K562 (cell line): ENCODE results near the gene OR5D18. TPM values are rescaled to one million over a fixed set of nuclear protein-coding genes. Genes with fewer than 3 reads are reported as not detected.

Experiments
- ATAC-seq: fragments of 200-7000 bp; cut with Tn5 transposase; 3 replicates; pipeline ENCODE4 v1.9.1; 2020; ENCODE audit warnings: moderate library complexity
- BruUV-seq: library from RNA; stranded (reverse); fragments of 400-500 nt; replicated peaks from 2 replicates; lab custom pipeline; 2021; lab: Mats Ljungman, UMichigan
- CTCF ChIA-PET: fragments of 300-600 bp; formaldehyde crosslinking; extraction: SDS; loops from one replicate; lab custom pipeline; 2021; ENCODE audit warnings: low intra/inter-chr PET ratio; lab: Yijun Ruan, JAX
- POLR2A ChIA-PET: fragments of 300-600, 350-650 bp; sonication (Branson Sonifier 250); formaldehyde crosslinking; extraction: SDS; loops from one replicate; lab custom pipeline; 2021; ENCODE audit warnings: antibody characterized with exemption, inconsistent platforms; lab: Yijun Ruan, JAX
- DNase-seq, 4 experiments: peaks; one replicate each; pipeline versions ENCODE4 v3.0.0 to v3.0.0-alpha.2; 2011 to 2018; ENCODE audit warnings: low spot score in 3 of 4, mixed read lengths in 3 of 4; ENCODE audit errors: extremely low read depth in 1 of 4
- FAIRE-seq: peaks from 2 replicates; lab custom pipeline; 2011; peaks lifted over from hg19 to GRCh38; lab: Jason Lieb, UNC
- H2AFZ ChIP-seq: 2 replicates; pipeline ENCODE4 v1.6.0; 2011; ENCODE audit warnings: low read depth, low read length, control low read depth, inconsistent platforms
- H3K27ac ChIP-seq: fragments of 200-600 bp; 3 replicates; pipeline ENCODE4 v1.8.0; 2011; ENCODE audit warnings: low read depth, mild to moderate bottlenecking, control low read depth, inconsistent platforms, low read length, moderate library complexity, mixed read lengths; ENCODE audit errors: extremely low read depth
- H3K27me3 ChIP-seq, 2 experiments: fragments of 300-600 bp in 1 of 2; 2 replicates in 1 of 2; 3 replicates in 1 of 2; pipeline versions ENCODE4 v1.6.0 to v1.8.0; 2011; ENCODE audit warnings: inconsistent platforms in 2 of 2, low read length in 2 of 2, mild to moderate bottlenecking in 1 of 2, mixed read lengths in 1 of 2, moderate library complexity in 1 of 2; ENCODE audit not compliant: control insufficient read depth in 2 of 2, insufficient read depth in 2 of 2
- H3K36me3 ChIP-seq: fragments of 300-600 bp; 3 replicates; pipeline ENCODE4 v1.8.0; 2011; ENCODE audit warnings: mild to moderate bottlenecking, low read length, inconsistent platforms; ENCODE audit not compliant: control insufficient read depth, insufficient read depth
- H3K4me1 ChIP-seq, 2 experiments: fragments of 200-600 bp in 1 of 2; replicated peaks in 1 of 2; 2 replicates in 1 of 2; 3 replicates in 1 of 2; pipeline versions ENCODE4 v1.5.1 to v1.8.0; 2011; ENCODE audit warnings: inconsistent platforms in 2 of 2, low read length in 2 of 2, mild to moderate bottlenecking in 1 of 2, mixed read lengths in 1 of 2, moderate library complexity in 1 of 2; ENCODE audit not compliant: control insufficient read depth in 2 of 2, insufficient read depth in 2 of 2
- H3K4me2 ChIP-seq: 2 replicates; pipeline ENCODE4 v1.6.1; 2011; ENCODE audit warnings: low read length, control low read depth, inconsistent platforms, mixed read lengths; ENCODE audit not compliant: insufficient read depth
- H3K4me3 ChIP-seq: fragments of 200-600 bp; sonication (generic), shearing (Covaris generic); 2 replicates; pipeline ENCODE4 v1.5.1; 2016; ENCODE audit warnings: control low read depth, inconsistent platforms
- H3K79me2 ChIP-seq: fragments of 200-600 bp; 3 replicates; pipeline ENCODE4 v1.8.0; 2011; ENCODE audit warnings: low read length, inconsistent platforms; ENCODE audit not compliant: control insufficient read depth, insufficient read depth
- H3K9ac ChIP-seq, 2 experiments: 2 replicates each; pipeline versions ENCODE4 v1.6.0 to v1.6.1; 2011; ENCODE audit warnings: low read depth in 2 of 2, low read length in 2 of 2, control low read depth in 1 of 2, inconsistent platforms in 1 of 2, mild to moderate bottlenecking in 1 of 2, mixed read lengths in 1 of 2; ENCODE audit not compliant: insufficient read depth in 1 of 2
- H3K9me1 ChIP-seq: one replicate; pipeline ENCODE4 v1.6.0; 2011; ENCODE audit warnings: inconsistent platforms, mild to moderate bottlenecking, low read length, moderate library complexity; ENCODE audit not compliant: control insufficient read depth, insufficient read depth
- H3K9me3 ChIP-seq: replicated peaks from 2 replicates; pipeline ENCODE4 v1.5.1; 2011; ENCODE audit warnings: low read depth, low read length, inconsistent platforms; ENCODE audit not compliant: control insufficient read depth, insufficient read depth
- H4K20me1 ChIP-seq: replicated peaks from 2 replicates; pipeline ENCODE4 v1.6.1; 2011; ENCODE audit warnings: low read length, inconsistent platforms, mixed read lengths; ENCODE audit not compliant: control insufficient read depth, insufficient read depth
- CCAR2 ChIP-seq: fragments of 200-400 bp; formaldehyde crosslinking; IDR thresholded peaks from 2 replicates; pipeline ENCODE4 v1.6.1; 2017; ENCODE audit warnings: mild to moderate bottlenecking, low read depth, low read length
- ZNF134 ChIP-seq: fragments of 250-450 bp; sonication (Bioruptor Pico); conservative IDR thresholded peaks from 2 replicates; pipeline ENCODE4 v1.4.0; 2020
- in situ Hi-C: fragments of 300-500 bp; cut with MboI; formaldehyde crosslinking; loops from 4 replicates; pipeline ENCODE4 v1.15.0; 2018; ENCODE audit warnings: inconsistent platforms, mixed read lengths
- intact Hi-C: fragments of 100-400 bp; cut with micrococcal nuclease; formaldehyde crosslinking; loops from 2 replicates; pipeline ENCODE4 v1.14.2; 2022
- polyA plus RNA-seq, 8 experiments: library from polyadenylated mRNA; depleted of rRNA in 4 of 8; stranded (reverse) in 5 of 8; unstranded in 3 of 8; fragments of >200 nt; fragmentation: Nextera tagmentation in 2 of 8; fragmentation: Illumina TruSeq in 1 of 8; extraction: Ambion mirVana in 2 of 8; extraction: Trizol in 1 of 8; gene quantifications; 2 replicates each; pipeline versions ENCODE4 v1.2.1 to v1.2.3, GENCODE V29; 2011 to 2014; ENCODE audit warnings: inconsistent platforms in 1 of 8, missing spikeins in 1 of 8
- total RNA-seq, 7 experiments: library from RNA; depleted of rRNA in 6 of 7; stranded (reverse); fragments of >200 nt in 6 of 7; fragmentation: Illumina TruSeq in 2 of 7; extraction: Trizol in 2 of 7; gene quantifications; 2 replicates each; pipeline versions ENCODE4 v1.2.1 to v1.2.3, GENCODE V29; 2011 to 2021; ENCODE audit warnings: low replicate concordance in 1 of 7
- TF ChIP-seq, protein P1 (sequence below): fragments of 200-400 bp; formaldehyde crosslinking; IDR thresholded peaks from 2 replicates; pipeline ENCODE4 v1.6.1; 2017; ENCODE audit warnings: mild to moderate bottlenecking, low read depth, low read length, moderate library complexity
- TF ChIP-seq, protein P2 (sequence below): fragments of 250-450 bp; sonication (Bioruptor Pico); IDR thresholded peaks from 2 replicates; pipeline ENCODE4 v1.5.0; 2020; ENCODE audit warnings: mild to moderate bottlenecking
- TF ChIP-seq, protein P3 (sequence below), 2 experiments: fragments of 450-650 bp in 1 of 2; sonication (generic) in 1 of 2; formaldehyde crosslinking; conservative IDR thresholded peaks; 2 replicates each; pipeline versions ENCODE4 v1.4.0 to v1.8.1; 2020 to 2022; ENCODE audit warnings: mild to moderate bottlenecking in 1 of 2, missing genetic modification reagents in 1 of 2

Gene OR5D18
- total and polyA plus RNA-seq, 9 of the 15 experiments (the other 6 are each of a cell fraction or from before 2014, with no cell fraction given) = not detected

DNA sequence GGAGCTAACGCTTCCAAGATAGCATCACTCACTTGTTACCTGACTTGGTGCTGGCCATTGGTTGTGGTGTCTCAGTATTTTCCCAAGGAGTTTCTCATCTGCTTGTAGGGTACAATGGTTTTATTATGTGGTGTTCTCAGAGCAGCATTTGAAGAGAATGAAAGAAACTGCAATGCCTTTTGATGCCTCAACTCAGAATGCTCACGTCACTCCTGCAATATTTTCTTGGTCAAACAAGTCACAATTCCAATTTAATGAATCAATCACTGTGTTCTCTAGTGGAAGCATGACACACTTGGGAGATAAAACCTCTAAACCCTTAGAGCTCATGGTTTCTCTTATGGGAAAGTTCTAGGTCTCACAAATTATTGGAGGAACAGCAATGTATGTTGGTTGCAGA is 26.1 kb upstream of the OR5D18 start (continued):
- TF ChIP-seq, protein P1, sequence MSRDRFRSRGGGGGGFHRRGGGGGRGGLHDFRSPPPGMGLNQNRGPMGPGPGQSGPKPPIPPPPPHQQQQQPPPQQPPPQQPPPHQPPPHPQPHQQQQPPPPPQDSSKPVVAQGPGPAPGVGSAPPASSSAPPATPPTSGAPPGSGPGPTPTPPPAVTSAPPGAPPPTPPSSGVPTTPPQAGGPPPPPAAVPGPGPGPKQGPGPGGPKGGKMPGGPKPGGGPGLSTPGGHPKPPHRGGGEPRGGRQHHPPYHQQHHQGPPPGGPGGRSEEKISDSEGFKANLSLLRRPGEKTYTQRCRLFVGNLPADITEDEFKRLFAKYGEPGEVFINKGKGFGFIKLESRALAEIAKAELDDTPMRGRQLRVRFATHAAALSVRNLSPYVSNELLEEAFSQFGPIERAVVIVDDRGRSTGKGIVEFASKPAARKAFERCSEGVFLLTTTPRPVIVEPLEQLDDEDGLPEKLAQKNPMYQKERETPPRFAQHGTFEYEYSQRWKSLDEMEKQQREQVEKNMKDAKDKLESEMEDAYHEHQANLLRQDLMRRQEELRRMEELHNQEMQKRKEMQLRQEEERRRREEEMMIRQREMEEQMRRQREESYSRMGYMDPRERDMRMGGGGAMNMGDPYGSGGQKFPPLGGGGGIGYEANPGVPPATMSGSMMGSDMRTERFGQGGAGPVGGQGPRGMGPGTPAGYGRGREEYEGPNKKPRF = no peak
- TF ChIP-seq CCAR2 = no peak

DNA sequence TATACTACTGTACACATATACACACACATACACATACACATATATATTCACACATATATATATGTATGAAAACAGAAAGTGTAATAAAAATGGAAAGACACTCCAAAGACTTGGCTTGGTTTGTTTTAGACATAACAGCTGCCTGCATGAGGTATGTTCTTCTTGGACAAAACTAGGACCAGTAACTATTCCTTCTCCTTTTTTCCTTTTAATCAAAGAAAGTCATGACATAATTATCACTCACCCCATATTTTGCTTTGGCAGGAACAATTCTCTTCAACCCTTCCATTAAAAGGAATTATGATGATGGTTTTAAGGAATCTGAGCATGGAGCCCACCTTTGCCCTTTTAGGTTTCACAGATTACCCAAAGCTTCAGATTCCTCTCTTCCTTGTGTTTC is 24.2 kb upstream of the OR5D18 start, which contains the start of gene OR5D14:
Gene OR5D14 (plus strand): TSS at position 301 of the 400 bp plus-strand sequence. CDS start 0 bp downstream, at position 301.
- Histone ChIP-seq H3K4me1 (no peaks in the 10 kb centered on the region), H3K4me3 (no peak within 1 kb of the TSS), H2AFZ (no peak within 1 kb of the TSS), H3K9ac (no peak within 1 kb of the TSS), H3K79me2 (no peaks in the 10 kb centered on the region), H3K4me2 (no peak within 1 kb of the TSS), H3K36me3 (no peaks in the 10 kb centered on the region), H3K9me1 (no peaks in the 10 kb centered on the region), H4K20me1 (no peaks in the 10 kb centered on the region), H3K9me3 (no peaks in the 10 kb centered on the region), H3K27ac (no peak within 1 kb of the TSS), H3K27me3 (no peaks in the 10 kb centered on the region)
- POLR2A ChIA-PET = no interaction called here
- no peak for FAIRE-seq
- BruUV-seq = no TSS peak
- in situ Hi-C loops = no loop called here
- no peak for DNase-seq
- CTCF ChIA-PET = no interaction called here
- no peak for TF ChIP-seq ZNF134
- TF ChIP-seq, protein P2, sequence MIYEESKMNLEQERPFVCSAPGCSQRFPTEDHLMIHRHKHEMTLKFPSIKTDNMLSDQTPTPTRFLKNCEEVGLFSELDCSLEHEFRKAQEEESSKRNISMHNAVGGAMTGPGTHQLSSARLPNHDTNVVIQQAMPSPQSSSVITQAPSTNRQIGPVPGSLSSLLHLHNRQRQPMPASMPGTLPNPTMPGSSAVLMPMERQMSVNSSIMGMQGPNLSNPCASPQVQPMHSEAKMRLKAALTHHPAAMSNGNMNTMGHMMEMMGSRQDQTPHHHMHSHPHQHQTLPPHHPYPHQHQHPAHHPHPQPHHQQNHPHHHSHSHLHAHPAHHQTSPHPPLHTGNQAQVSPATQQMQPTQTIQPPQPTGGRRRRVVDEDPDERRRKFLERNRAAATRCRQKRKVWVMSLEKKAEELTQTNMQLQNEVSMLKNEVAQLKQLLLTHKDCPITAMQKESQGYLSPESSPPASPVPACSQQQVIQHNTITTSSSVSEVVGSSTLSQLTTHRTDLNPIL = no peak
- TF ChIP-seq, protein P3, sequence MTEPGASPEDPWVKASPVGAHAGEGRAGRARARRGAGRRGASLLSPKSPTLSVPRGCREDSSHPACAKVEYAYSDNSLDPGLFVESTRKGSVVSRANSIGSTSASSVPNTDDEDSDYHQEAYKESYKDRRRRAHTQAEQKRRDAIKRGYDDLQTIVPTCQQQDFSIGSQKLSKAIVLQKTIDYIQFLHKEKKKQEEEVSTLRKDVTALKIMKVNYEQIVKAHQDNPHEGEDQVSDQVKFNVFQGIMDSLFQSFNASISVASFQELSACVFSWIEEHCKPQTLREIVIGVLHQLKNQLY (CRISPR knock-in tag; conservative IDR thresholded peaks at IDR 0.05) = no peak
- intact Hi-C loops = no loop called here
- no peak for ATAC-seq
